H1 (cell line): ENCODE data around the gene SPATA21. TPM values are rescaled to one million over a fixed set of nuclear protein-coding genes. Genes with fewer than 3 reads are reported as not detected.

Experiments used
- ASH2L ChIP-seq: fragments of 200-600, 300-600 bp; sonication (generic); IDR thresholded peaks from one replicate; pipeline ENCODE4 v1.7.1; 2017; ENCODE audit warnings: low read length
- CEBPB ChIP-seq: IDR thresholded peaks from 2 replicates; pipeline ENCODE4 v1.6.1; 2012; ENCODE audit warnings: low read depth, low read length
- CTBP2 ChIP-seq: IDR thresholded peaks from 2 replicates; pipeline ENCODE4 v1.7.0; 2011; ENCODE audit warnings: borderline replicate concordance, mild to moderate bottlenecking, moderate library complexity, mixed read lengths, low read length; ENCODE audit not compliant: insufficient read depth, insufficient read length
- EP300 ChIP-seq, 2 experiments: IDR thresholded peaks; 1 replicate in 1 of 2; 2 replicates in 1 of 2; pipeline ENCODE4 v1.6.1; 2011 to 2012; ENCODE audit warnings: low read depth in 2 of 2, low read length in 2 of 2, mild to moderate bottlenecking in 2 of 2, borderline replicate concordance in 1 of 2, inconsistent platforms in 1 of 2, moderate library complexity in 1 of 2
- EZH2 ChIP-seq: fragments of 200-600 bp; sonication (generic); IDR thresholded peaks from 2 replicates; pipeline ENCODE4 v1.7.1; 2012; ENCODE audit warnings: low read depth, mild to moderate bottlenecking, moderate library complexity, low read length, inconsistent platforms; ENCODE audit not compliant: severe bottlenecking
- SIRT6 ChIP-seq: IDR thresholded peaks from one replicate; pipeline ENCODE4 v1.7.1; 2012; ENCODE audit warnings: low read length, inconsistent platforms
- SP4 ChIP-seq: IDR thresholded peaks from 2 replicates; pipeline ENCODE4 v1.6.1; 2012; ENCODE audit warnings: low read length, inconsistent platforms
- SRF ChIP-seq: IDR thresholded peaks from 2 replicates; pipeline ENCODE4 v1.6.1; 2011; ENCODE audit warnings: mild to moderate bottlenecking, low read depth, low read length, moderate library complexity
- TAF7 ChIP-seq: optimal IDR thresholded peaks from 2 replicates; pipeline ENCODE3; 2011; ENCODE audit warnings: low read depth, mild to moderate bottlenecking, inconsistent platforms, low read length, moderate library complexity, borderline replicate concordance
- polyA plus RNA-seq, 7 experiments: library from polyadenylated mRNA; depleted of rRNA in 3 of 7; stranded (reverse) in 5 of 7; unstranded in 2 of 7; fragments of >200 nt in 5 of 7; fragments of 200-250 nt in 2 of 7; gene quantifications; 1 replicate in 5 of 7; 2 replicates in 1 of 7; 4 replicates in 1 of 7; pipeline versions ENCODE4 v1.2.1 to v1.2.3, GENCODE V29; 2011 to 2013; ENCODE audit warnings: missing spikeins in 2 of 7, mixed read lengths in 2 of 7
- total RNA-seq: library from RNA; stranded (reverse); fragmentation: NEBNext Ultra II Directional; extraction: Animal tissue kit (Norgen Biotek cat#: 25700); gene quantifications from 2 replicates; pipeline ENCODE4 v1.2.1, GENCODE V29; 2021

The SPATA21 gene
- total and polyA plus RNA-seq, 2 of the 8 experiments (the other 6 are each of a cell fraction or from before 2014, with no cell fraction given), result not detected

DNA sequence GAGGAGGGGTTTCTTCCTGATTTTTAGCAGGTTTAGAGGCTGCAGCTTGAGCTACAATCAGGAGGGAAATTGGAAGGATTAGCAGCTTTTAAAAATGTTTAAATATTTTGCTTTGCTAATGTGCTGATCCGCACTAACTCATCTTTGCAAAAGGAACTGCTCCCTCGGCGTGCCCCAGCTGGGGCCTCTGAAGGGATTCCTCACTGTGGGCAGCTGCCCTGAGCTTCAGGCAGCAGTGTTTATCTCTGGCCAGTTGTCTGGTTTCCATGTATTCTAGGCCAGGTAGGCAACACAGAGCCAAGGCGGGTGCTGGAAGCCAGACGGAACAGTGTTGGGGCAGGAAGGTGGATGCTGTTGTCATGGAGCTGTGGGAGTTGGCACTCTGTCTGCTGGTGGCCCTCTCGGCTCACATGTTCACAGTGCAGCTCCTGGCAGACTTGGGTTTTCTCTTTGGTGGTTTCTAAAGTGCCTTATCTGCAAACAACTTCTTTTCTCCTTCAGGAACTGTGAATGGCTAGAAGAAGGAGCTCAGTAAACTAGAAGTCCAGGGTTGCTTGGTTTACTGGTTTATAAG lies 22.2 kb upstream of the SPATA21 start (continued):
- TF ChIP-seq EZH2, result no peak
- TF ChIP-seq TAF7, result no peak
- TF ChIP-seq SIRT6, result no peak
- TF ChIP-seq CEBPB, result no peak
- TF ChIP-seq SRF, result no peak
- TF ChIP-seq SP4, result no peak
- TF ChIP-seq ASH2L, result no peak
- no peak for TF ChIP-seq EP300 (IDR thresholded peaks at IDR 0.05; ENCODE audit: borderline replicate concordance in 1 of 2, low read depth in 2 of 2, low read length in 2 of 2)
- TF ChIP-seq CTBP2, result no peak
